OCI-LY1 (cell line): Measurements from ENCODE around the gene HAAO.

Source experiments
- H2AFZ ChIP-seq: fragments of 200-600 bp; sonication (generic), shearing (Covaris generic); 2 replicates; pipeline ENCODE4 v1.6.0; 2014; ENCODE audit warnings: antibody characterized with exemption, mild to moderate bottlenecking, low read length
- H3F3A ChIP-seq: fragments of 200-600 bp; sonication (generic), shearing (Covaris generic); 2 replicates; pipeline ENCODE4 v1.6.0; 2014; ENCODE audit warnings: mild to moderate bottlenecking, antibody characterized with exemption, low read length, moderate library complexity; ENCODE audit not compliant: insufficient read depth
- H3K27ac ChIP-seq: fragments of 200-600 bp; sonication (generic); 2 replicates; pipeline ENCODE4 v1.5.1; 2014; ENCODE audit warnings: low read length, mixed run types, mild to moderate bottlenecking, low read depth; ENCODE audit not compliant: poor library complexity, severe bottlenecking
- H3K27me3 ChIP-seq: fragments of 200-600 bp; sonication (generic); 2 replicates; pipeline ENCODE4 v1.6.0; 2014; ENCODE audit warnings: antibody characterized with exemption, mild to moderate bottlenecking, low read length, moderate library complexity; ENCODE audit not compliant: insufficient read depth
- H3K36me3 ChIP-seq: fragments of 200-600 bp; sonication (generic); 2 replicates; pipeline ENCODE4 v1.6.1; 2014; ENCODE audit warnings: mild to moderate bottlenecking, antibody characterized with exemption, low read length, moderate library complexity, mixed read lengths; ENCODE audit not compliant: insufficient read depth
- H3K4me1 ChIP-seq: fragments of 200-600 bp; sonication (generic); 2 replicates; pipeline ENCODE4 v1.5.1; 2014; ENCODE audit warnings: mild to moderate bottlenecking, low read length, moderate library complexity; ENCODE audit not compliant: insufficient read depth, severe bottlenecking
- H3K4me2 ChIP-seq: fragments of 200-600 bp; sonication (generic), shearing (Covaris generic); 2 replicates; pipeline ENCODE4 v1.6.1; 2014; ENCODE audit warnings: low read length
- H3K4me3 ChIP-seq: fragments of 200-600 bp; sonication (generic); 2 replicates; pipeline ENCODE4 v1.5.1; 2014; ENCODE audit warnings: low read length, low read depth, mild to moderate bottlenecking, mixed read lengths; ENCODE audit not compliant: poor library complexity, severe bottlenecking
- H3K79me2 ChIP-seq: fragments of 200-600 bp; shearing (Covaris generic); 2 replicates; pipeline ENCODE4 v1.6.1; 2016; ENCODE audit warnings: mixed run types, low read length, mixed read lengths; ENCODE audit not compliant: insufficient read depth
- H3K9ac ChIP-seq: fragments of 200-600 bp; sonication (generic), shearing (Covaris generic); 2 replicates; pipeline ENCODE4 v1.6.1; 2014; ENCODE audit warnings: mild to moderate bottlenecking, low read length, mixed read lengths
- H3K9me2 ChIP-seq: fragments of 200-600 bp; sonication (generic), shearing (Covaris generic); 2 replicates; pipeline ENCODE4 v1.6.1; 2014; ENCODE audit warnings: low read depth, mild to moderate bottlenecking, low read length, mixed read lengths
- H3K9me3 ChIP-seq: fragments of 200-600 bp; shearing (Covaris generic); 2 replicates; pipeline ENCODE4 v1.6.1; 2014; ENCODE audit warnings: low read length, mixed read lengths
- H4K20me1 ChIP-seq: fragments of 200-600 bp; sonication (generic), shearing (Covaris generic); 2 replicates; pipeline ENCODE4 v1.6.0; 2016; ENCODE audit warnings: mild to moderate bottlenecking, low read length; ENCODE audit not compliant: insufficient read depth
- CTCF ChIP-seq: fragments of 200-600 bp; sonication (generic), shearing (Covaris generic); IDR thresholded peaks from 2 replicates; pipeline ENCODE4 v1.5.1; 2017; ENCODE audit warnings: mild to moderate bottlenecking, antibody characterized with exemption, low read length, moderate library complexity, mixed read lengths
- EZH2 ChIP-seq: fragments of 200-600 bp; sonication (generic), shearing (Covaris generic); IDR thresholded peaks from 2 replicates; pipeline ENCODE4 v1.8.0; 2017; ENCODE audit warnings: borderline replicate concordance, mixed run types, mild to moderate bottlenecking, antibody characterized with exemption, low read length, moderate library complexity, mixed read lengths

The HAAO gene

GRCh38 chr2:42829671-42830440, 37.5 kb upstream of the HAAO start:
- Histone ChIP-seq H3K4me3 (no peak overlapping the region), H4K20me1 (no peaks in the 10 kb centered on the region), H3K4me2 (no peak overlapping the region), H3K27me3 (no peaks in the 10 kb centered on the region), H2AFZ (no peak overlapping the region), H3K9me2 (no peaks in the 10 kb centered on the region), H3K9me3 (no peaks in the 10 kb centered on the region), H3K4me1 (peaks cover 8% of the 10 kb centered on the region), H3K9ac (no peak overlapping the region), H3F3A (no peaks in the 10 kb centered on the region), H3K79me2 (no peaks in the 10 kb centered on the region), H3K27ac (no peak overlapping the region), H3K36me3 (no peaks in the 10 kb centered on the region)
- TF ChIP-seq CTCF, result no peak
- no peak for TF ChIP-seq EZH2

GRCh38 chr2:42828487-42829425, 36.4 kb upstream of the HAAO start:
- no peaks in the 10 kb centered on the region for H3K36me3 ChIP-seq
- H3K4me3 ChIP-seq, result no peak overlapping the region
- H3K9me3 ChIP-seq, result no peaks in the 10 kb centered on the region
- H2AFZ ChIP-seq, result no peak overlapping the region
- TF ChIP-seq EZH2 (no peak), CTCF (peak; percentile 92)
- no peak overlapping the region for H3K27ac ChIP-seq
- no peak overlapping the region for H3K4me2 ChIP-seq
- H3K9ac ChIP-seq, result no peak overlapping the region
- H3K79me2 ChIP-seq, result no peaks in the 10 kb centered on the region
- H3K27me3 ChIP-seq, result no peaks in the 10 kb centered on the region
- H4K20me1 ChIP-seq, result no peaks in the 10 kb centered on the region
- H3K4me1 ChIP-seq, result peaks cover 8% of the 10 kb centered on the region
- H3F3A ChIP-seq, result no peaks in the 10 kb centered on the region
- no peaks in the 10 kb centered on the region for H3K9me2 ChIP-seq

GRCh38 chr2:42827647-42828486, 35.5 kb upstream of the HAAO start:
- no peaks in the 10 kb centered on the region for H3K9me3 ChIP-seq
- no peaks in the 10 kb centered on the region for H3K36me3 ChIP-seq
- H4K20me1 ChIP-seq, result no peaks in the 10 kb centered on the region
- no peak overlapping the region for H3K9ac ChIP-seq
- H3K4me2 ChIP-seq, result peak overlapping the region; percentile 45
- H3K79me2 ChIP-seq, result no peaks in the 10 kb centered on the region
- peaks cover 8% of the 10 kb centered on the region for H3K4me1 ChIP-seq
- no peaks in the 10 kb centered on the region for H3K27me3 ChIP-seq
- H3F3A ChIP-seq, result no peaks in the 10 kb centered on the region
- no peak overlapping the region for H3K27ac ChIP-seq
- no peak overlapping the region for H2AFZ ChIP-seq
- no peaks in the 10 kb centered on the region for H3K9me2 ChIP-seq
- peak overlapping the region; percentile 2 for H3K4me3 ChIP-seq
- TF ChIP-seq EZH2 (no peak), CTCF (peak; percentile 83)
